DOHH2 (cell line): ENCODE measurements around the gene CD27.

ENCODE experiments used
- H3F3A ChIP-seq: fragments of 200-600 bp; sonication (generic), shearing (Covaris generic); 2 replicates; pipeline ENCODE4 v1.6.0; 2016; ENCODE audit warnings: antibody characterized with exemption, mild to moderate bottlenecking; ENCODE audit not compliant: control insufficient read depth, insufficient read depth
- H3K27ac ChIP-seq: fragments of 200-600 bp; sonication (generic); 2 replicates; pipeline ENCODE4 v1.5.1; 2014; ENCODE audit warnings: low read depth, mild to moderate bottlenecking, low read length, moderate library complexity
- H3K27me3 ChIP-seq: fragments of 200-600 bp; sonication (generic); 2 replicates; pipeline ENCODE4 v1.6.1; 2014; ENCODE audit warnings: mild to moderate bottlenecking, low read length, mixed read lengths; ENCODE audit not compliant: control insufficient read depth
- H3K36me3 ChIP-seq: fragments of 200-600 bp; sonication (generic); 2 replicates; pipeline ENCODE4 v1.6.1; 2014; ENCODE audit warnings: mild to moderate bottlenecking, low read length, moderate library complexity, mixed read lengths; ENCODE audit not compliant: control insufficient read depth
- H3K4me1 ChIP-seq: fragments of 200-600 bp; sonication (generic); 2 replicates; pipeline ENCODE4 v1.6.1; 2014; ENCODE audit warnings: mild to moderate bottlenecking, low read length, mixed read lengths; ENCODE audit not compliant: control insufficient read depth
- H3K4me2 ChIP-seq: fragments of 200-600 bp; sonication (generic); 2 replicates; pipeline ENCODE4 v1.6.0; 2014; ENCODE audit warnings: mild to moderate bottlenecking, low read length, moderate library complexity
- H3K4me3 ChIP-seq: fragments of 200-600 bp; sonication (generic); 2 replicates; pipeline ENCODE4 v1.5.1; 2014; ENCODE audit warnings: mild to moderate bottlenecking, low read length, mixed read lengths
- H3K79me2 ChIP-seq: fragments of 200-600 bp; sonication (generic); 2 replicates; pipeline ENCODE4 v1.6.1; 2014; ENCODE audit warnings: mild to moderate bottlenecking, low read length, mixed read lengths; ENCODE audit not compliant: control insufficient read depth
- H3K9me2 ChIP-seq: fragments of 200-600 bp; sonication (generic); replicated peaks from 2 replicates; pipeline ENCODE4 v1.6.1; 2014; ENCODE audit warnings: mild to moderate bottlenecking, low read length, mixed read lengths; ENCODE audit not compliant: control insufficient read depth
- H3K9me3 ChIP-seq: fragments of 200-600 bp; sonication (generic); 2 replicates; pipeline ENCODE4 v1.6.1; 2014; ENCODE audit warnings: antibody characterized with exemption, low read length, mixed read lengths; ENCODE audit not compliant: control insufficient read depth, insufficient read depth
- H4K20me1 ChIP-seq: fragments of 200-600 bp; sonication (generic); 2 replicates; pipeline ENCODE4 v1.6.0; 2014; ENCODE audit warnings: low read depth, mild to moderate bottlenecking, antibody characterized with exemption, low read length, moderate library complexity; ENCODE audit not compliant: control insufficient read depth, insufficient read depth
- CTCF ChIP-seq: fragments of 200-600 bp; sonication (generic); IDR thresholded peaks from one replicate; pipeline ENCODE4 v1.5.1; 2014; ENCODE audit warnings: antibody characterized with exemption, mild to moderate bottlenecking, low read depth, low read length; ENCODE audit not compliant: poor library complexity, severe bottlenecking
- EZH2phosphoT487 ChIP-seq: fragments of 200-600 bp; sonication (generic); IDR thresholded peaks from 2 replicates; pipeline ENCODE4 v1.6.1; 2017; ENCODE audit warnings: borderline replicate concordance, mild to moderate bottlenecking, antibody characterized with exemption, low read length, moderate library complexity, mixed read lengths

Gene CD27

DNA sequence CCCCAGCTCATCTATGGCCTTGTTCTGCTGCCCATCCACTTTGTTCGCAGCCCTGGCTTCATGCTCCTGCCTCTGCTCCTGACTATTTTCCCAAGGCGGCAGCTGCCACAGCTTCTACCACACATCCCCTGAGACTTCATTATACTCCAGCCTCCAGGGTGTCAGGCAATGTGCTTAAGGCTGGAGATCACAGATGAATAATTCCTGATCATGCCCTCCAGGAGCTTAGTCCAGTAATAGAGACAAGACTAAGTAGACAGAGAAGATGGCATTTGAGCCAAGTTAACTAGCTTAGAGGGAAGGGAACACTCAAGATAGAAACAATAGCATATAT, 14.2 kb downstream of the CD27 start:
- H3K36me3 ChIP-seq = peaks cover 88% of the 10 kb centered on the region

GRCh38 chr12:6460751-6461371, 16.1 kb downstream of the CD27 start:
- Histone ChIP-seq H3K4me1 (peaks cover 63% of the 10 kb centered on the region), H3K9me2 (no peaks in the 10 kb centered on the region), H3K36me3 (peaks cover 89% of the 10 kb centered on the region), H3K27ac (peak overlapping the region; percentile 76), H3K27me3 (no peaks in the 10 kb centered on the region), H3K79me2 (peaks cover 28% of the 10 kb centered on the region), H3K9me3 (no peaks in the 10 kb centered on the region), H3K4me3 (peak overlapping the region; percentile 50), H4K20me1 (no peaks in the 10 kb centered on the region), H3K4me2 (peak overlapping the region; percentile 68), H3F3A (peaks cover 15% of the 10 kb centered on the region)
- TF ChIP-seq CTCF (no peak), EZH2phosphoT487 (no peak)

More for the DNA sequence above, 14.2 kb downstream of the CD27 start:
- no peaks in the 10 kb centered on the region for H4K20me1 ChIP-seq
- no peaks in the 10 kb centered on the region for H3K9me3 ChIP-seq
- no peak overlapping the region for H3K4me2 ChIP-seq
- H3K4me1 ChIP-seq = peaks cover 48% of the 10 kb centered on the region
- H3K79me2 ChIP-seq = peaks cover 14% of the 10 kb centered on the region
- no peak for TF ChIP-seq EZH2phosphoT487
- TF ChIP-seq CTCF = no peak
- no peaks in the 10 kb centered on the region for H3K9me2 ChIP-seq
- peaks cover 26% of the 10 kb centered on the region for H3F3A ChIP-seq
- H3K4me3 ChIP-seq = no peak overlapping the region
- no peaks in the 10 kb centered on the region for H3K27me3 ChIP-seq
- H3K27ac ChIP-seq = no peak overlapping the region

DNA sequence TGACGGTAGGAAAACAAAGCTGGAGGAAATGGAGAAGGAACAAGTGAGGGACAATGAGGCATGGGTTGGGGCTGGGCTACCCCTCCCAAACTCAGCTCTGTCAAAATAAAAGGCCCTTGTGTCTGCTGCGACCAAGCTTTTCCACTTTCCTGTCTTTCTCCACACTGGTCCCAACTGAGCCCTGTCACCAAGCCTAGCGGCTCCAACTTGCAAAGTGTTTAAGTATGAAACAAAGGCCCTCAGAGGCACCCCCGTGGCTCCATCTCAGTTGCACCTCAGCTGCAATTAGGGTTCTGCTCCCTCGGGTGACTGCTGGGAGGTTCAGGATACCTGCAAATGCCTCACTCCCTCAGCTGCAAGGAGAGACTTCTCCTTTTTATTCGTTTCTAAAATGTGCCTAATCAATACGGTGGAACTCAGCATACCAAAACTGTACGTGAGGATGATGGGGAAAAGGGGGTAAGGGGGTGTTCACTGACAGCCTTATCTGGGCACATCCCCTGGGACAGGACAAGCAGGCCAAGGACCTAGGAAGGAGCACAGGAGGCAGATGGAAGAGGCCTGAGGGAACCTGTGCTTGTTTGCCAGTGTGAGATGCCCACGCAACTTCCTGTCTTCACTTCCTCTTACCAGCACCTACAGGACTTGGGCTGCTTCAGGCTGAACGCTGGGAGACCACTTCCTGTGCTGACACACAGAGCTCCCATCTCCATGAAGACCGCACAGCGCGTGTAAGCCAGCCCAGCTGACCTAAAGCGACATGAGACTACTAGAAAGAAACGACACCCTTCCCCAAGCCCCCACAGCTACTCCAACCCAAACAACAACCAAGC, 16.9 kb downstream of the CD27 start:
- Histone ChIP-seq H3K79me2 (peaks cover 36% of the 10 kb centered on the region), H4K20me1 (no peaks in the 10 kb centered on the region), H3K4me2 (peak overlapping the region; percentile 68), H3K27me3 (no peaks in the 10 kb centered on the region), H3K27ac (peak overlapping the region; percentile 76), H3K36me3 (peaks cover 94% of the 10 kb centered on the region), H3K4me1 (peaks cover 68% of the 10 kb centered on the region), H3F3A (peaks cover 20% of the 10 kb centered on the region), H3K9me3 (no peaks in the 10 kb centered on the region), H3K4me3 (peak overlapping the region; percentile 50), H3K9me2 (no peaks in the 10 kb centered on the region)
- TF ChIP-seq CTCF (no peak), EZH2phosphoT487 (no peak)
